Measurements from ENCODE around the gene N4BP3. TPM values are rescaled to one million over a fixed set of nuclear protein-coding genes. Genes with fewer than 3 reads are reported as not detected.
"Not testable (repeated sequence)": the region's sequence is repeated elsewhere in the genome, so short reads cannot be mapped to it uniquely, and the experiment has no call there.

Gene N4BP3
- total RNA-seq, 2 donors from 2014 or later: 0.24 to 0.85 TPM

GRCh38 chr5:178072749-178073148, 40.6 kb upstream of the N4BP3 start:
- H3K36me3 ChIP-seq: no peaks in the 10 kb centered on the region
- no peak for TF ChIP-seq CTCF (IDR thresholded peaks at IDR 0.05)
- no peaks in the 10 kb centered on the region for H3K9me3 ChIP-seq
- H3K4me3 ChIP-seq: no peak overlapping the region
- peaks cover 0 to 3% of the 10 kb centered on the region in 2 donors for H3K27me3 ChIP-seq
- H3K27ac ChIP-seq: no peak overlapping the region
- peaks cover 0 to 6% of the 10 kb centered on the region in 2 donors for H3K4me1 ChIP-seq
- no peak for DNase-seq (ENCODE audit: low spot score)

GRCh38 chr5:178074266-178074952, 38.9 kb upstream of the N4BP3 start:
- Histone ChIP-seq H3K27me3 (peaks cover 0 to 3% of the 10 kb centered on the region in 2 donors), H3K27ac (no peak overlapping the region), H3K36me3 (no peaks in the 10 kb centered on the region), H3K4me3 (no peak overlapping the region), H3K4me1 (peaks cover 0 to 6% of the 10 kb centered on the region in 2 donors), H3K9me3 (no peaks in the 10 kb centered on the region)
- TF ChIP-seq CTCF (IDR thresholded peaks at IDR 0.05): no peak
- no peak for DNase-seq (ENCODE audit: low spot score)

GRCh38 chr5:178076965-178077364, 36.4 kb upstream of the N4BP3 start:
- H3K4me1 ChIP-seq; H3K27ac ChIP-seq; H3K27me3 ChIP-seq; H3K36me3 ChIP-seq; H3K9me3 ChIP-seq; DNase-seq (ENCODE audit: low spot score); H3K4me3 ChIP-seq: not testable (repeated sequence)

GRCh38 chr5:178077751-178078150, 35.6 kb upstream of the N4BP3 start:
- Histone ChIP-seq H3K4me1 (peaks cover 0 to 6% of the 10 kb centered on the region in 2 donors), H3K4me3 (no peak overlapping the region), H3K9me3 (no peaks in the 10 kb centered on the region), H3K27ac (no peak overlapping the region), H3K36me3 (no peaks in the 10 kb centered on the region), H3K27me3 (peaks cover 0 to 3% of the 10 kb centered on the region in 2 donors)
- no peak for DNase-seq (ENCODE audit: low spot score)
- no peak for TF ChIP-seq CTCF (IDR thresholded peaks at IDR 0.05)

GRCh38 chr5:178078197-178079010, 34.9 kb upstream of the N4BP3 start:
- TF ChIP-seq CTCF (IDR thresholded peaks at IDR 0.05): no peak
- Histone ChIP-seq H3K4me3 (no peak overlapping the region), H3K4me1 (peaks cover 0 to 6% of the 10 kb centered on the region in 2 donors), H3K9me3 (no peaks in the 10 kb centered on the region), H3K27ac (no peak overlapping the region), H3K36me3 (no peaks in the 10 kb centered on the region), H3K27me3 (peaks cover 0 to 3% of the 10 kb centered on the region in 2 donors)
- no peak for DNase-seq (ENCODE audit: low spot score)

- H3K9me3 ChIP-seq: no peaks in the 10 kb centered on the region
- no peak overlapping the region for H3K27ac ChIP-seq
- H3K4me1 ChIP-seq: peaks cover 0 to 6% of the 10 kb centered on the region in 2 donors
- DNase-seq (ENCODE audit: low spot score): no peak
- H3K36me3 ChIP-seq: no peaks in the 10 kb centered on the region
- H3K4me3 ChIP-seq: no peak overlapping the region
- TF ChIP-seq CTCF (IDR thresholded peaks at IDR 0.05): no peak
- H3K27me3 ChIP-seq: peaks cover 0 to under 1% of the 10 kb centered on the region in 2 donors
Measured at GRCh38 chr5:178080056-178080455, 33.3 kb upstream of the N4BP3 start.

All from right atrium auricular region (tissue), 2 donors.